ENCODE data around the gene PRRT4. TPM values are rescaled to one million over a fixed set of nuclear protein-coding genes. Genes with fewer than 3 reads are reported as not detected.

PRRT4 gene
- total RNA-seq: 0.39 and 0.98 TPM in 2 replicates

DNA sequence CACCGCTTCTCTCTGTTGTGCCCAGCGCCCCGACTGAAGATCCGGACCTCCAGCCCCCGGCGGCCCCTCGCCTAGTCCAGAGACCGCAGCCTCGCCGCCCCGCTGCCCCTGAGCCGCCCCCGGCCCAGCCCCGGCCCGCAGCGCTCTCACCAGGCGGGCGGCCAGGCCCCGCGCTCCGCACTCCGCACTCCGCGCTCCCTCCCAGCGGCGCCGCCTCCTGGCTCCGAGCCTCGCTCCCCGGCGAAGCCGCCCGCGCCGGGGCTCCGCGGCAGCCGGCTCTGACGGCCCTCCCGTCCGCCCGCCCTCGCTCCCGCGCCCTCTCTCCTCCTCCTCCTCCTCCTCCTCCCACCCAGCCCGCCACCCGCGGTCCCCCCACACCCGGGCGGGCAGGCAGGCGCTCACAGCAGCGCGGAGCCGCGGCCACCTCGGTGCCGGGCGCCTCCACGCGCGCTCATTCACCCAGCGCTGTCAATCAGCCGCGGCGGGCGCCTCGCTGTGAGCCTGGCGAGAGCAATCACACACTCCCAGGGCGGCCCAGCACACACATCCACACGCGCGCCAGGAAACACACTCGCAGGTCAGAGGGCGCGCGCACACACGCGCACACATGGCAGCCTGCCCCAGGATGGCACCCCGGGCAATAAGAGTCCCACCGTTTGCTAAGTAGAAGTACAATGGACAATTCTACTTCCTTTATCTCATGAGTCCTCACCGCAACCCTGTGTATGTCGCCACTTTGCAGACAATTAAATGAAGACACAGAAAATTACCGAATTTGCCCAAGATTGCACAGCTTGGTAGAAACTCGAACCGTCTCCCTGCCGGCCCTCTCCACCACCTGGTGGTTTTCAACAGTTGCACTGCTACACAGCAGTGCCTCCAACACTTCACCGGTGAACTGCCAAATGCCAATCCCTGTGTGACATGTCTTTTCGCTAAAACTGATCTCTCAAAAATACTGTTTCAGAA, at the start of gene PRRT4:
Gene PRRT4, minus strand, starts transcription at position 280 of the 969 bp plus-strand sequence.

DNA sequence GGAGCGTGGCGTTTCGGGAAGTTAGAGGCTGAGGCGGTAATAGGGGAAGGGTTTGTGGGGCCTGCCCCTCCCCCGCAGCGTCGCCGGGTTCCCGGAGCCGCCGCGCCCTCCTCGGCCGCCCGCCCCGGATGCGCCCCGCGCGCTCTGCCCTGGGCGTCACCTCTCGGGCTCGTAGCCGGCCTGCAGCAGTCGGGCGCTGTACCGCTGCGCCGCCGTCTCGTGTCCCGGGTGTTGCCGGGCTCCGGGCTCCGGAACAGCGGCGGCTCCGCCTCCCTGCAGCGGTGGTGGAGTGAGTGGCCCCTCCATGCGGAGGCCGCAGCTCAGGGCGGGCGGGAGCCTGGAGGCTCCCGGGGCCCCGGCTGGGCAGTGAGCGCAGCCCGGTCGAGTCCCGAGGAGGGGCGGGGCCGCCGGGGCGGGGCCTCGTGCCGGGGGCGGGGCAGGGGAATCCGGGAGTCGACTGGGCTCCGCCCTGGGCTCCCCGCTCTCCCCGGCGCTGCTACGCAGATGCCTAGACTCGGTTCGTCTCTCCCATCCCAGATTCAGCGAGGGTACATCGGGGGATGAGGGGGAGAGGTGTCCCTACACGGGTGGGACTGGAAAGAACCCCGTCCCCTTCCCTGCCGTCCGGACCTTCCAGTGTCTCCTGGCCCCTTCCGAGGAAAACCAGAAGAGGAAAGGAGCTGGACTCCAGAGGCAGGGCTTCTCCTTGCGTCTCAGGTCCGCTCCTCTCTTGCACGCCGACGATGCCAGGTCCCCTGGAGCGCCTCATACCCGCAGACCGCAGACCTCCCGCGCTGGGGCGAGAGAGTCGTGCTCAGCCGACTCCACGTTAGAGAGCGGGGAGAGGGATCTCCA, 48.3 kb upstream of the PRRT4 start, which contains the start of gene IMPDH1:
Gene IMPDH1, minus strand, starts transcription at position 387 of the 855 bp plus-strand sequence. Its CDS starts 81 bp downstream, at position 306.

DNA sequence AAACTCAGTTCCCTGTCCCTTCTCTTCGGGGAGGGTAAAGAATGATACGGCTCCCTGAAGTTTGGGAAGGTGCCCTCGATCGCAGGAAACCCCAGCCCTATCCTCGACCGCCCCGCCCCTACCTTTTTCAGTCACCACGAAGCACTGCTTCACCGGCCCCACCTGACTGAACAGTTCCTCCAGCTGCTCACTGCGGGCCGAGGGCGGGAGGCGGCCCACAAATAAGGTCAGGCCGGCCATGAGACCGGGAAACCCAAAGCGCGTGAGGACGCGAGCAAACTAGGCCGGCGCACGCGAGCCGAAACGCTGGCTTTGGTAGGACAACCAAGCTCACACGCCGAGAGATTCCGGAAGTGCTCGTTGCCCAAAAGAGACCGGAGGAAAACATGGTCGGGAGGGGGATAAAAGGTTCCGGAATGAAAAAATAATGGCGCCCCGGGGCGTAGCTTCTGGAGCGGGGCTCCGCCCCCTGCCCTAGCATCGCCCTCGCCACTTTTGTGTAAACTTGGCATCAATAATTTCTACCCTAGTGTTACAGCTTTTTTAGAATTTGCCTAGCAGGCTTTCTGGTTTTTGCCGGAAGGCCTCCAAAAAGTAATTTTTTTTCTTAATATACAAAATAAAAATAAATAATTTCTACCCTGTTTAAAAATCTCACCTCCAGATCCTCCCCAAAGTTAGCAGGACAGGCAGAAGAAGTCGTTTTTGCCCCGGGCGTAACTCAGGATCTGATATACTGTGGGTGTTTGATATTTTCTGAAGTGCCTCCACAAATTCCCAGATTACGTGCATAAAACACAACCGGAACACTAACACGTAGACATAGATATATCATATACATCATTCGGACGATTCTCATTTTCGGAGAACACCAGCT, 17.7 kb downstream of the PRRT4 start, which contains the start of gene RBM28:
Gene RBM28, minus strand, starts transcription at position 355 of the 877 bp plus-strand sequence. Its CDS starts 115 bp downstream, at position 240.

Small RNAs within 50 kb of the gene (small RNA-seq; reads per million reads assigned to genes)
- not detected for gene RNU7-27P

Other genes with a start within 250 kb of the PRRT4 start
- gene LEP, start 120.4 kb downstream of the PRRT4 start, total RNA-seq: under 0.01 TPM in 2 replicates
- 7.3 and 12.2 TPM in 2 replicates for gene RBM28, start 17.8 kb downstream of the PRRT4 start, total RNA-seq
- gene IMPDH1, start 48.3 kb upstream of the PRRT4 start, total RNA-seq: 40.4 and 78.9 TPM in 2 replicates
- 21.3 and 24.3 TPM in 2 replicates for gene HILPDA, start 94.2 kb upstream of the PRRT4 start, total RNA-seq
- gene METTL2B, start 115.1 kb upstream of the PRRT4 start, total RNA-seq: 12.6 and 29.3 TPM in 2 replicates

Data from placental epithelial cell (primary cell).